ENCODE measurements around the gene PGBD2. TPM values are rescaled to one million over a fixed set of nuclear protein-coding genes. Genes with fewer than 3 reads are reported as not detected.
A peak's percentile ranks its signal among the peaks of the same experiment; 100 is the strongest.
"Not testable (repeated sequence)": the region's sequence is repeated elsewhere in the genome, so short reads cannot be mapped to it uniquely, and the experiment has no call there.

The PGBD2 gene
- total RNA-seq, 1 experiment from 2014 or later, result 8.6 TPM

DNA sequence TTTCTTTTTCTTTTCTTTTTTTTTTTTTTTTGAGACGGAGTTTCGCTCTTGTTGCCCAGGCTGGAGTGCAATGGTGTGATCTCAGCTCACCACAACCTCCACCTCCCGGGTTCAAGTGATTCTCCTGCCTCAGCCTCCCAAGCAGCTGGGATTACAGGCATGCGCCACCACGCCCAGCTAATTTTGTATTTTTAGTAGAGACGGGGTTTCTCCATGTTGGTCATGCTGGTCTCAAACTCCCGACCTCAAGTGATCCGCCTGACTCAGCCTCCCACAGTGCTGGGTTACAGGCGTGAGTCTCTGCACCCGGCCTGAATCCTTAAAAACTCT lies 16.2 kb upstream of the PGBD2 start:
- DNase-seq (ENCODE audit: low spot score), result not testable (repeated sequence)

DNA sequence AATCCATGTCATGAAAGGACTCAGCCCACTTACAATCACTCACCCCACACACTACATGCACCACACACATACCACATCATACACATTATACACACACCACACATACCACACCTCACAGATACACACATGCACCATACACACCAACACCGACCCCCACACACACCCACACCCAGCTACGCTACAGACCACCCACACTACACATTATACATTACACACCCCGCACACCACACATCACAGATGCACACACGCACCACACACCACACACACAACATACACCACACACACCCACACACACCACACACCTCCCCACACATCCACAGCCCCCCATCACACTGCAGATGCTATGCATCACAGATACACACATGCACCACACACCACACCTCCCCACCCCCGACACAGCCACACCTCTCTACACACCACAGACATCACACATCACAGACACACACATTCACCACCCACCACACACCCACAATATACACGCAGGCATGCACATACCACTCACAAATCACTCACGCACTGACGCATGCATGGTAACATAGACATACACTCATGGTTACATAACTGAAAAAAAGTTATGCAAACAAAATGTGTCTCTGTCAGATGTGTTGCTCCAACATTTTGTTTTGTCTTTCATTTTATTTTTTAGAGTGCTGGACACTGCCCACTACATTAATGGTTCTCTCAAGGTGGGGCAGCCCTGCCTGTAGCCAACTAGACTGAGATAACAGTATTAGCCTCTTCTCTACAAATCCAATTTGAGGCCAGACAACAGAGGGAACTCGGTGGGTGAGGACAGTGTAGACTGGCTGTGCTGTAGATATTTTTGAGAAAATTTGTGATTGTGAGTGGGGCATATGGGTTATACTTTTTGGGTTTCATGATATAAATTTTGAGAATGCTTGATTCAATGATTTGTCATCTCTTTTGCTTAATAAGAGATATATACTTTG lies 15.2 kb upstream of the PGBD2 start:
- DNase-seq (ENCODE audit: low spot score), result no peak

DNA sequence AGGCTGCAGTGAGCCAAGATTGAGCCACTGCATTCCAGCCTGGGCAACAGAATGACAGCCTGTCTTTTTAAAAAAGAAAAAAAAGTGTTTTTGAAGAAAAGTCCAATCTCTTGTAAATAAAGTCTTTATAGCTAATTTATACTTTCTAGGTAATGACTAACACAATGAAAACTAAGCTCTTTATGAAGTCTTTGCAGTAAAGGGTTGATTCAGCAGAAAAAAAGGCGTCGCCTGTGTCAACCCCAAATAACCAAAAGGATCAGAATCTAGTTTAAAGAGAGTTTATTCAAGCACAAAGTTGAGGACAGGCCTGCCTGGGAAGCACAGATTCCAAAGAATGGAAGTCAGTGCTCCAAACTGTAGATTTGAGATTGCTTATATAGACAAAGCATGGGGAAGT lies 14.3 kb upstream of the PGBD2 start:
- no peak for DNase-seq (ENCODE audit: low spot score)

DNA sequence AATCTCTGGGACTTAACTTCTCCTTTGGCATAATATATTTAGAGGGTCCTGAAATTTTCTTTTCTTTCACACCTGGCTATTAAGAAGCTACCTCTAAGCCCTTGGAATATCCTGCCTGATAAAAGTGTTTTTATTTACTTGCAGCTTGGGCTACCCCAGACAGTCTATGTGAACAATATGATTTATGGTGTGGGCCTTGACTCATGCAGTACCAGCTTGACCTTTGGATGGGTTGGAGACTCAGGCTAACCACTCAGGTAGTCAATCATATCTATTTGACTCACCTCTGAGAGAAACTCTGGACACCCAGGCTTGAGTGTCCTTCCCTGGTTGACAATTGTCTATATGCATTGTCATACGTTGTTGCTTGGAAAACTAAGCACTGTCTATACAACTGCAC lies 13.4 kb upstream of the PGBD2 start:
- no peak for DNase-seq (ENCODE audit: low spot score)

DNA sequence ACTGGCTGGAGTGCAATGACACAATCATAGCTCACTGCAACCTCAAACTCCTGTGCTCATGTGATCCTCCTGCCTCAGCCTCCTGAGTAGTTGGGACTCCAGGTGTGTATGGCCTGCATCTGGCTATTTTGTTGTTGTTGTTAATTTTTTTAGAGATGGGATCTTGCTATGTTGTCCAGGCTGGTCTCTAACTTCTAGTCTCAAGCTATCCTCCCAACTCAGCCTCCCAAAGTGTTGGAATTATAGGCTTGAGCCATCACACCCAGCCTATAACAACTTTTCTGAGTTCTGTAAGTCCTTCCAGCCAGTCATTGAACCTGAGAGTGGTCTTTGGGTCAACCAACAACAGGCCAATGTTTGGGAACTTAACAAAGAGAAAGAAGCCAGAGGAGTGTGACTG lies 11.2 kb upstream of the PGBD2 start:
- DNase-seq (ENCODE audit: low spot score), result no peak

DNA sequence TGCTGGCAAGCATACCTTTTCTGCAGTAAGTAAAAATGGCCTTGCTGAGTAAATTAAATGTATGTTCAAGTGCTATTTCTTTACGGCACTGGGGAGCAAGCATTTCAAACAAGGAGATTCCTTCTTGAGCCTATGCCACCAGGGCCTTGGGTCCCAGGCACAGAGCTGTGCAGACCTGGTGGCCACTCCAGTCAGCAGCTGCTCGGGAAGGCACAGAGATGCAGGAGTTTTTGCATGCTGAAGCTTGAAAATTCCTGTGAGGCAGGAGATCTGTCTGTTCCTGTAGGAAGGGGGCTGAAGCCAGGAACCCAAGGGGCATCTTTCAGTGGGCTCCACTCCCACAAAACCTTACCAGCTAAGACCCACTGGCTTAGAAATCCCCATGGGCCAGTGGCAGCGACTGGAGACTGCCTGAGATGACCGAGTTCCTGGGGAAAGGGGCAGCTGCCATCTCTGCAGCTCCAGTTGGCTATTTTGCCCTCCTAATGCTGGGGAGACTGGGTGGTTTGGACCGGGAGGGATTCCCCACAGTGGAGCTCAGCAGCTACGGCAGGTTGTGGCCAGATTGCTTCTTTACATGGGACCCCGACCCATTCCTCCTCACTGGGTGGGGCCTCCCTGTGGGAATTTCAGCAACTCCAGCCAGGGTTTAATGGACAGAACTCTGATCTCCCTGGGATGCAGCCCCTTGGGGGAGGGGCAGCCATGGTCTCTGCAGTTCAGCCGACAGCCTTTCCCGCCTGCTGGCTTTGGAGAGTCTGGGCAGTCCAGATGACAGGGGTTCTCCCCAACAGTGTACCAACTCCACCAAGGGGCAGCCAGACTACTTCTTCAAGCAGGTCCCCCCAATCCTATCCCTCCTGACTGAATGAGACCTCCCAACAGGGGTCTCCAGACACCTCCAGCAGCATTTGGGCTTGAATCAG lies 8.4 kb upstream of the PGBD2 start:
- no peak for DNase-seq (ENCODE audit: low spot score)

DNA sequence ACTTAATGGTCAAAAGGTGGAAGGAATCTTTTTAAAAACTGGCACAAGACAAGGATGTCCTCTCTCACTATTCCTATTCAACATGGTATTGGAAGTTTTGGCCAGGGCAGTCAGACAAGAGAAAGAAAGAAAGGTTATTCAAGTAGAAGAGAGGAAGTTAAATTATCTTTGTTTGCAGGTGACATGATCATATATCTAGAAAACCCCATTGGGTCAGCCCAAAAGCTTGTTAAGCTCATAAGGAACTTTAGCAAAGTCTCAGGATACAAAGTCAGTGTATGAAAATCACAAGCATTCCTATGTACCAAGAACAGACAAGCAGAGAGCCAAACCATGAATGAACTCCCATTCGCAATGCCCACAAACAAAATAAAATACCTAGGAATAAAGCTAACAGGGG lies 5.4 kb upstream of the PGBD2 start:
- DNase-seq (ENCODE audit: low spot score), result no peak

DNA sequence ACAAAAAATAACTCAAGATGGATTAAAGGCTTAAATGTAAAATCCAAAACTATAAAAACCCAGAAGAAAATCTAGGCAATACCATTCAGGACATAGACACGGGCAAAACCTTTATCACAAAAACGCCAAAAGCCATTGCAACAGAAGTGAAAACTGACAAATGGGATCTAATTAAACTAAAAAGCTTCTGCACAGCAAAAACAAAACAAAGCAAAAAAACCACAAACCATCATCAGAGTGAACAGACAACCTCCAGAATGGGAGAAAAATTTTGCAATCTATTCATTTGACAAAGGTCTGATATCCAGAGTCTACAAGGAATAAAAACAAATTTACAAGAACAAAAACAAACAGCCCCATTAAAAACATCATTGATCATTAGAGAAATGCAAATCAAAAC lies 4.5 kb upstream of the PGBD2 start:
- DNase-seq (ENCODE audit: low spot score), result no peak

DNA sequence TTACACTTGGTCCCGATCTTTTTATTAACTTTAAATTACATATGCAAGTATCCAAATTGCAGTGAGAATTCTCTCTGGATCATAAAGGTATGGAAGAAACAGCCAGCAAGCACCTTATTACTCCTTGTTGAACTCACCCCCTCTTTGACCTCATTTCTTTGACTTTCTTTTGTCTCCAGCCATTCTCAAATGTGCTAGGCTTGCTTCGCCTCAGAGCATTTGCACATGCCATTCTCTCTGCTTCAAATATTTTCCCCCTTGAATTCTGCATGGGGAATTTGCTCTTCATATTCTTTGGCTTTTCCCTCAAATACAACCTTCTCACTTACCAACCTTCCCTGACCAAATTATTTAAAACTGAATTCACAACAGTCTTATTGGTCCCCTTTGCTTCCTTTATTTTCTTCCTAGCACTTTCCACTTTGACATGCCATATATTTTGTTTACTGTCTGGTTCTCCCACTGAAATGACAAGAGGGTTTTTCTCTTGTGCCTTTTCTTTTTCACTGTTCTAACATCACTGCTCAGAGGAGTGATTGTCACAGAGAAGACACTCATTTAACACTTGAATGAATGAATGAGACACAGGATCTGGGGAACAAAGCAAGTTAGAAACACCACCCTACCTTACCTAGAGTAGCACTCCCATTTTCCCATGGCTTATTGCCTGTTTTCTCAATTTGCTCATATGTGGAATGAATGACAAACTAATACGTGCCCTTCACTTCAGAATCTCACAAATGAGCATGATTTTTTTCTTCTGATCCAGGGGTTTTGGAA lies 1.4 kb upstream of the PGBD2 start:
- no peak for DNase-seq (ENCODE audit: low spot score)

DNA sequence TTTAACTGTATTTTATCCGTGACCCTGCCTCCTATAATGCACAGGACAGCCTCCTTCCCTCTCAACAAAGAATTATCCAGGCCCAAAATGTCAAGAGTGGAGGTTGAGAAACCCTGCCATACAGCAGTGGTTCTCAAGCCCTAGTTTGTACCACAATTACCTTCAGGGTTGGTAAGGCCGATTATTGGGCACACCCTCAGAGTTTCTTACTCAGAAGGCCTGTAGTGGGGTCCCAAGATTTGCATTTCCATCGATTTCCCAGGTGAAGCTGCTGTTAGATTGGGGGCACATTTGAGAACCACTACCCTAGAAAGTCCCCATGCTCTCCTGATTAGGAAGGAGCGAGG lies 400 bp upstream of the PGBD2 start:
- no peak for DNase-seq (ENCODE audit: low spot score)

DNA sequence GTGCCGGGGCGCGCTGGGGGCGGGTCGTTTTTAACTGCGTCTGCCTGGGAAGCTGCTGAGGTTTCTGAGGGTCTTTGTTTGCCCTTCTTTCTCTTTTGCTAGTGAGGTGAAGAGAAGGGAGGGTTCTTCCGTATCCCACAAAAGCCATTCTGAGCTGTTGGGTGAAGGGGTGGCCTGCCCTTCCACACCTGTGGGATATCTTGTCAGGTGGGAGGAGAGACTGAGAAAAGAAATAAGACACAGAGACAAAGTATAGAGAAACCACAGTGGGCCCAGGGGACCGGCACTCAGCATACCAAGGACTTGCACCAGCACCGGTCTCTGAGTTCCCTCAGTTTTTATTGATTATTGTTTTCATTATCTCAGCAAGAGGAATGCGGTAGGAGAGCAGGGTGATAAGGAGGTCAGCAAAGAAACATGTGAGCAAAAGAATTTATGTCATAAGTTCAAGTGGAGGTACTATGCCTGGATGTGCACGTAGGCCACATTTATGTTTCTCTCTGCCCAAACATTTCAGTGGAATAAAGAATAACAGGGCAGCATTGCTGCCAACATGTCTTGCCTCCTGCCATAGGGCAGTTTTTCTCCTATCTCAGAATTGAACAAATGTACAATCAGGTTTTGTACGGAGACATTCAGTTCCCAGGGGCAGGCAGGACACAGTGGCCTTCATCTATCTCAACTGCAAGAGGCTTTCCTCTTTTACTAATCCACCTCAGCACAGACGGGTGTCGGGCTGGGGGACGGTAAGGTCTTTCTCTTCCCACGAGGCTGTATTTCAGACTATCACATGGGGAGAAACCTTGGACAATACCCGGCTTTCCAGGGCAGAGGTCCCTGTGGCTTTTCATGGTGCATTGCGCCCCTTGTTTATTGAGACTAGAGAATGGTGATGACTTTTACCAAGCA lies 972 bp downstream of the PGBD2 start:
- DNase-seq (ENCODE audit: low spot score), result no peak

DNA sequence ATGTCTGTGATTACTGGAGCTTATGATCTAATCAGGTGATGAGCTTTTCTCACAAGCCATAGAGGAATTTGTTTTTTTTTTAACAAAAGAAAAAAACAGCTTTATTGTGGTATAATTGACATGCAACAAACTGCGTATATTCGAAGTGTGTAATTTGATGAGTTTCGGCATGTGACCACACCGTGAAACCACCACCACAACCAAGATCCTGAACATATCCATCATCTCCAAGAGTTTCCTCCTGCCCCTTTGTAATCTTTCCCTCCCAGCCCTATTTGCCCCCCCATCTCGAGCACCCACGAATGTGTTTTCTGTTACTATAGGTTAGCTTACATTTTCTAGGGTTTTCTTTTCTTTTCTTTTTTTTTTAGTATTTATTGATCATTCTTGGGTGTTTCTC lies 4.7 kb downstream of the PGBD2 start:
- no peak for DNase-seq (ENCODE audit: low spot score)

DNA sequence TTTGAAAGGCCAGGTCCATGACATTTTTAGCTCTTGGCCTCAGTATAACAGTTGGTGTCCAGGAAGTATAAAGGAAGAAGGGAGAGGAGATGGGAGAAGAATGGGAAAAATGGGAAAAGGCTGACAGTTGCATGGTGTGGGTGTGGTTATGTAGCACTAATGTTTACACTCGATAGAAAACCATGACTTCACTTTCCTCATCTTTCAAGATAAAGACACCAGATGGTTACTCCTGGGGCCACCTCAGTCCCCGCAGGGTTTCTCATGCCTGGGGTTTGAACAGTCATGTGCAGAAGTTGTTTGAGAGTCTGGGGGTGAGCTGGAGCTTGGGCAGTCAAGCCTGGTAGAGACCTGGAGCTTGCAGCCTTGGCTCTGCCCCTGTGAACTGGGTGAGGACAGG lies 7.9 kb downstream of the PGBD2 start:
- DNase-seq (ENCODE audit: low spot score), result no peak

DNA sequence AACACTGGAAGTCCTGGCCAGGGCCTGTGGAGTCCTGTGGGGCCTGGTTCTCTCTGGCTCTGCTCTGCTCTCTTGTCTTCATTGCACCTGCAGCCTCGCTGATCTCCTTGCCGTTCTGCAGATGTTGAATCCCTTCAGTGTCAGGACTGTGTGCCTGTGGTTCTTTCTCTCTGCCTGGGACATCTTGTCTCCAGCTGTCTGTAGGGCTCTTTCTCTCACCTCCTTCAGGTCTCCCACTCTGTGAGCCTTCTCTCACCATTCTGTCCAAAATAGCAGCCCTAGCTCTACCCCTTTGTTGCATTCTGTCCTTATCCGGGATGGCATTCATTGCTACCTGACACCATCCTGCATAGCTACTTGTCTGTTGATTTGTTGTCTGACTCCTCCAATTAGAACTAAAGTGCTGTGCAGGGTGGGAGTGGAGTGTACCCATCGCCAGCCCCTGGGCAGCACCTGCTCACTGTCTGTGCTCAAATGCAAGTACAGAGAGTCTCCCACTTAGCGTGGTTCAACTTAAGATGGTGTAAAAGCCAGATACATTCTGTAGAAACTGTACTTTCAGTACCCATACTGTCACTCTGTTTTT lies 8.9 kb downstream of the PGBD2 start:
- no peak for DNase-seq (ENCODE audit: low spot score)

DNA sequence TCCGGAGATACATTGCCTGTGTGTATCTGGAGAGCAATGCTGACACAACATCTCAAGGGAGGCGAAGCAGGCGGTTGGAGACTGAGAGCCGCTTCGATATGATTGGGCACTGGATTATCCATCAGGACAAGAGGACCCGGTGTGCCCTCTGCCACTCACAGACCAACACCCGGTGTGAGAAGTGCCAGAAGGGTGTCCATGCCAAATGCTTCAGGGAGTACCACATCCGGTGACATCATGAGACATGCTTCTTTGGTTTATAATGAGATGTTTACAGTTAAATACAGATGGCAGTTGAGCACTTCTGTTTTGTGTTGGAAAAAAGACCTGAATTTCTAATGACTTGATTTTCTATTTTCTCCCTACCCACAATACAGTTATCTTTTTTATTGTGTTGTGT lies 12.1 kb downstream of the PGBD2 start:
- DNase-seq (ENCODE audit: low spot score), result no peak

DNA sequence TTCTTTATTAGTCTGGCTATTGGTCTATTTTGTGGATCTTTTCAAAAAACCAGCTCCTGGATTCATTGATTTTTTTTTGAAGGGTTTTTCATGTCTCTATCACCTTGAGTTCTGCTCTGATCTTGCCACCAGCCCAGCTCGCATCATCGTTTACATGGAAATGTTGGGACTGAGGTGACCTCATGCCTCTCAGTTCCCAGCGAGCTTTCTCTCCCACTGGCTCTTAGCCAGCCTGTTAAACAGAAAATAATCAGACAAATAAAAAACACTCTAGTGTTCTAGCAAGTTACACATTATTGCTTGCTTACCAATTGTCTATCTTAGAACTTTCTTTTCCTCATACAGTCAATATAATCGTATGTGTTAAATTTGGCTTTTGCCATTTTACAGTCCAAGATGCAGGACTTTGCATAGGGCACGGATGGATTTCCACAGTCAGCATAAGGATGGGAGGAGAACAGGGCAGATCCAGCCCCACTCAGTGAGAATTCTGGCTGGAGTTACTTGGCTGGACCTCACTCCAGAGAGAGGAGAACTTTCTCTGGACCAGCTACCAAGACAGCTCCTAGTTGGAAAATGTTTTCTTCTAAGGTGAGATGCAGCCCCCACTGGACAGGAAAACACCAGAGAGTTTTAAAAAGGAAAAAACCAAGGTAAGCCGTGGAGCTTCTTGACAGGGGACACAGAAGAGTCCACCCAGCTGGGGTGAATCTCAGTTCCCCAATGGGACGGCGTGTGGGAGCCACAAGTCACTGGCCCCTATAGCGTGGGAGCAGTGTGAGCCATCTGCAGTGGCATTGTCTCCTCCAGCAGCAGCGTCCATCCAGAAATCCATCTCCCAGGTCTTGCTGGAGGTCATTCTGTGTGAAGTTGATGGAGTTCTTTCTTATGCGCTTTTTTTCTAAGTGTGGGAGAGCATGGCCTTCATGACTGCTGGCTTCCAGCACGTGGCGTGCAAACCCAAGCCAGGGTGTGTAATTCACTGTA lies 17.6 kb downstream of the PGBD2 start:
- no peak for DNase-seq (ENCODE audit: low spot score)

DNA sequence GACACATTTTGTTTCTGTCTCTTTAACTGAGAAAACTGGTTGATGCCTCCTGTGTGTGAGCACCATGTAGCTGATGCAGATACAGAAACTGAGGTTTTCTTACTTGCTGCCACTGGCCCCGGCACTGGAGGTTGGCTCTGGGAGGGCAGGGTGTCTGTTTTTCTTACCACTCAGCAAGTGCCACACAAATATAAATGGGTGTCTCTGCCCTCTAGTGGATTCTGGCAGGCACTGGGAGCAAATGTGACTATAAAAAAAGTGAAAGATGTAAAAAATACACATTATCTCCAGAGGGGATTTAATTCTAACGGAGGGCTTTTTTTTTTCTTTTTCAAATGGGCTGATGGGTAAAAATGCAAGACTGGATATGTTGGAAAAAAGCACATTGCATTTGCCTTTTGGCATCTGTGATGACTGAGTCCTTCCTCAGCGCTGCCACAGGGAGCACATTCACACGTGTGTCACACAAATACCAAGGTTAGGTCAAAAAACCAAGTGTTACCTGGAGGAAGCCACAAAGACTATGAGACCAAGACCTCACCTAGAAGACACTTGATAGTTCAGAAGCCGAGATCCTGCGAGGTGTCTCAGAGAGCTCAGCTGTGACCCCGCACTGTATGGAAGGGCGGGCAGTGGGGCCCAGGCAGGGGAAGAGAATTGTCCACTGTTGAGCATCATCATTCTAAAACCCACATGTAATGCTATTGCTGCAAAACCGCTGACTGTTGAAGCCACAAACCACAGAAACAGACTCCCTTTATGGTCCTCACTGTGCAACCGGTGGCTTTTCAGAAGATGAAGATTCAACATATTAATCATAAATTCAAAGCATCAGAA lies 18.9 kb downstream of the PGBD2 start:
- DNase-seq (ENCODE audit: low spot score), result peak; percentile 63

DNA sequence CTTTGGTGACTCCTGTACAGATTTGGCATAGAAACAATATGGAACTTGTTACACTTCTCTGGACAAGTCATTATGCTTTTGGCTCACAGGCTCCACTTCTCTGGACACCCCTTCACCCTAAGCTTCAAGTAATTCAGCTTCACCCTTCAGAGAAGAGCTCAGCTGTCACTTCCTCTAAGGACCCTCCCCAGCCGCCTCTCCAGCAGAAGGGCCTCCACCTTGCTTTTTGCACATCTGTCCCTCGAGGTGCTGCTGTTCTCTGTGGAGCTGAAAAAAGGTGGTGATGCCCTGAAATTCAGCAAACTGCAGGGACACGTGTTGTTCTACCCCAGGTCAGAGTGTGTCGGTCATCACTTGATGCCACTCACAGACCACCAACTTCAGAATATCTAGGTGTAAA lies 19.8 kb downstream of the PGBD2 start:
- not testable (repeated sequence) for DNase-seq (ENCODE audit: low spot score)
